Left ventricle myocardium superior (tissue), 1 donor: ENCODE measurements around the gene EZH1. TPM values are rescaled to one million over a fixed set of nuclear protein-coding genes. Genes with fewer than 3 reads are reported as not detected.
"Not testable (repeated sequence)": the region's sequence is repeated elsewhere in the genome, so short reads cannot be mapped to it uniquely, and the experiment has no call there.

Source experiments
- ATAC-seq: fragments of 200-7000 bp; cut with Tn5 transposase; one replicate; pipeline ENCODE4 v1.9.1; 2020; ENCODE audit warnings: mild to moderate bottlenecking, moderate library complexity
- DNase-seq: peaks from one replicate; pipeline ENCODE4 v3.0.0-alpha.2; 2020
- intact Hi-C: fragments of 100-400 bp; cut with micrococcal nuclease; formaldehyde crosslinking; loops from one replicate; pipeline ENCODE4 v1.11.0; 2022
- total RNA-seq: library from RNA; stranded (reverse); fragmentation: NEBNext Ultra II Directional; extraction: Animal tissue kit (Norgen Biotek cat#: 25700); gene quantifications from one replicate; pipeline ENCODE4 v1.2.1, GENCODE V29; 2021
- donor health status: DM: no; HTN: yes; CAD: no; lungs with severe emphysema.

Gene EZH1
- total RNA-seq, 1 donor from 2014 or later = 49.6 TPM

- DNase-seq (peak; percentile 77), ATAC-seq (peak; percentile 18)
- intact Hi-C loops = no loop called here
Measured at GRCh38 chr17:42675965-42676423, 68.8 kb downstream of the EZH1 start.

- DNase-seq (peak; percentile 84), ATAC-seq (peak; percentile 33)
- intact Hi-C loops = no loop called here
Measured at GRCh38 chr17:42675348-42675964, 69.4 kb downstream of the EZH1 start.

GRCh38 chr17:42674755-42675347 is 70.0 kb downstream of the EZH1 start:
- DNase-seq (peak; percentile 64), ATAC-seq (no peak)
- intact Hi-C loops = no loop called here

- DNase-seq (peak; percentile 81), ATAC-seq (peak; percentile 6)
- intact Hi-C loops = no loop called here
Measured at GRCh38 chr17:42673885-42674754, 70.7 kb downstream of the EZH1 start.

- ATAC-seq (no peak), DNase-seq (peak; percentile 64)
- intact Hi-C loops = no loop called here
Measured at GRCh38 chr17:42673266-42673884, 71.5 kb downstream of the EZH1 start.

- ATAC-seq = no peak
- intact Hi-C loops = no loop called here
- no peak for DNase-seq
Measured at GRCh38 chr17:42672038-42672437, 72.8 kb downstream of the EZH1 start.

- DNase-seq (no peak), ATAC-seq (no peak)
- intact Hi-C loops = no loop called here
Measured at GRCh38 chr17:42670789-42671657, 73.8 kb downstream of the EZH1 start.

- ATAC-seq (no peak), DNase-seq (no peak)
- intact Hi-C loops = no loop called here
Measured at GRCh38 chr17:42669977-42670788, 74.7 kb downstream of the EZH1 start.

GRCh38 chr17:42669705-42669976 is 75.2 kb downstream of the EZH1 start:
- intact Hi-C loops = no loop called here
- DNase-seq (no peak), ATAC-seq (no peak)

GRCh38 chr17:42667088-42667951 is 77.5 kb downstream of the EZH1 start:
- ATAC-seq = peak; percentile 58
- intact Hi-C loops = no loop called here
- no peak for DNase-seq

- DNase-seq, ATAC-seq, intact Hi-C loops: not testable (repeated sequence)
Measured at GRCh38 chr17:42666126-42666525, 78.7 kb downstream of the EZH1 start.

GRCh38 chr17:42665581-42666001 is 79.2 kb downstream of the EZH1 start:
- ATAC-seq (no peak), DNase-seq (no peak)
- intact Hi-C loops = no loop called here

GRCh38 chr17:42660692-42661345 is 84.0 kb downstream of the EZH1 start:
- intact Hi-C loops = no loop called here
- ATAC-seq (no peak), DNase-seq (no peak)

GRCh38 chr17:42659932-42660274 is 84.9 kb downstream of the EZH1 start:
- DNase-seq, intact Hi-C loops: not testable (repeated sequence)
- ATAC-seq = peak; percentile 22

GRCh38 chr17:42659079-42659931 is 85.5 kb downstream of the EZH1 start, which contains the start of gene TUBG2:
TUBG2 (plus strand) TSS chr17:42659284; CDS start chr17:42659504, 220 bp downstream.
- intact Hi-C loops = no loop called here
- ATAC-seq (peak; percentile 96), DNase-seq (peak; percentile 93)
